HL-60 (cell line): ENCODE data around the gene TBC1D4.

Experiments used
- POLR2AphosphoS5 ChIP-seq: IDR thresholded peaks from 2 replicates; pipeline ENCODE4 v1.6.1; 2012; ENCODE audit warnings: low read depth
- TF ChIP-seq, protein P1 (sequence below): IDR thresholded peaks from one replicate; pipeline ENCODE4 v1.5.1; 2011; ENCODE audit warnings: low read length, control low read depth, inconsistent platforms; ENCODE audit not compliant: insufficient read depth
- TF ChIP-seq, protein P2 (sequence below): IDR thresholded peaks from 2 replicates; pipeline ENCODE4 v1.6.1; 2012; ENCODE audit warnings: low read depth; ENCODE audit not compliant: insufficient replicate concordance

DNA sequence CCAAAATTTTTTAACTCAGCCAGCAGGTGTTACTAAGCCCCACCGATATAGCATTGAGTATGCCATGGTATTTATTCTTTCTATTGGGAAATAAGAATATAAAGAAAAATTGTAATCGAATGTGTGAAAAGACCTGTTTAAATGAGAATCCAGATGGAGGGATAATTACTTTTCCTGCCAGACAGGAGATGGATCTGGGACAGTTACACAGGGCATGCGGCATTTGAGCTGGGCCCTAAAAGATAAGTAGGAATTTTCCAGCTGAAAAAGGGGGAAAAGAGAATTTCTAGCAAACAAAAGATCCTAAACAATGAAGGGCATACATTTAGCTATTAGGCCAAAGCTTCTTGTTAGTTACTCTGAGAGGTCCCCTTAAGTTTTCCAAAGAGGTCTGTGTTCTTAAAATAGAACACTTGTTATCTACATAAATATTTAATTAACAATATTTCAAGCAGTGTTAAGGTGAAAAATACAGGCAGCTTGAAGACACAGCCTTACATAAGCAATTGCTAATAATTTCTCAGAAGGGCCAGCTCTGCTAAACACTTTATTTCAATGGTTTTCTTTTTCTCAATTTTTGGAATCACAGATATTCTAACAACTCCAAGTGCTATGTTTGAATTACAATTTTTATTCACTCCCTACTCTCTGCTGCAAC, 63.7 kb downstream of the TBC1D4 start:
- TF ChIP-seq, protein P1, sequence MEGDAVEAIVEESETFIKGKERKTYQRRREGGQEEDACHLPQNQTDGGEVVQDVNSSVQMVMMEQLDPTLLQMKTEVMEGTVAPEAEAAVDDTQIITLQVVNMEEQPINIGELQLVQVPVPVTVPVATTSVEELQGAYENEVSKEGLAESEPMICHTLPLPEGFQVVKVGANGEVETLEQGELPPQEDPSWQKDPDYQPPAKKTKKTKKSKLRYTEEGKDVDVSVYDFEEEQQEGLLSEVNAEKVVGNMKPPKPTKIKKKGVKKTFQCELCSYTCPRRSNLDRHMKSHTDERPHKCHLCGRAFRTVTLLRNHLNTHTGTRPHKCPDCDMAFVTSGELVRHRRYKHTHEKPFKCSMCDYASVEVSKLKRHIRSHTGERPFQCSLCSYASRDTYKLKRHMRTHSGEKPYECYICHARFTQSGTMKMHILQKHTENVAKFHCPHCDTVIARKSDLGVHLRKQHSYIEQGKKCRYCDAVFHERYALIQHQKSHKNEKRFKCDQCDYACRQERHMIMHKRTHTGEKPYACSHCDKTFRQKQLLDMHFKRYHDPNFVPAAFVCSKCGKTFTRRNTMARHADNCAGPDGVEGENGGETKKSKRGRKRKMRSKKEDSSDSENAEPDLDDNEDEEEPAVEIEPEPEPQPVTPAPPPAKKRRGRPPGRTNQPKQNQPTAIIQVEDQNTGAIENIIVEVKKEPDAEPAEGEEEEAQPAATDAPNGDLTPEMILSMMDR: no peak
- TF ChIP-seq, protein P2, sequence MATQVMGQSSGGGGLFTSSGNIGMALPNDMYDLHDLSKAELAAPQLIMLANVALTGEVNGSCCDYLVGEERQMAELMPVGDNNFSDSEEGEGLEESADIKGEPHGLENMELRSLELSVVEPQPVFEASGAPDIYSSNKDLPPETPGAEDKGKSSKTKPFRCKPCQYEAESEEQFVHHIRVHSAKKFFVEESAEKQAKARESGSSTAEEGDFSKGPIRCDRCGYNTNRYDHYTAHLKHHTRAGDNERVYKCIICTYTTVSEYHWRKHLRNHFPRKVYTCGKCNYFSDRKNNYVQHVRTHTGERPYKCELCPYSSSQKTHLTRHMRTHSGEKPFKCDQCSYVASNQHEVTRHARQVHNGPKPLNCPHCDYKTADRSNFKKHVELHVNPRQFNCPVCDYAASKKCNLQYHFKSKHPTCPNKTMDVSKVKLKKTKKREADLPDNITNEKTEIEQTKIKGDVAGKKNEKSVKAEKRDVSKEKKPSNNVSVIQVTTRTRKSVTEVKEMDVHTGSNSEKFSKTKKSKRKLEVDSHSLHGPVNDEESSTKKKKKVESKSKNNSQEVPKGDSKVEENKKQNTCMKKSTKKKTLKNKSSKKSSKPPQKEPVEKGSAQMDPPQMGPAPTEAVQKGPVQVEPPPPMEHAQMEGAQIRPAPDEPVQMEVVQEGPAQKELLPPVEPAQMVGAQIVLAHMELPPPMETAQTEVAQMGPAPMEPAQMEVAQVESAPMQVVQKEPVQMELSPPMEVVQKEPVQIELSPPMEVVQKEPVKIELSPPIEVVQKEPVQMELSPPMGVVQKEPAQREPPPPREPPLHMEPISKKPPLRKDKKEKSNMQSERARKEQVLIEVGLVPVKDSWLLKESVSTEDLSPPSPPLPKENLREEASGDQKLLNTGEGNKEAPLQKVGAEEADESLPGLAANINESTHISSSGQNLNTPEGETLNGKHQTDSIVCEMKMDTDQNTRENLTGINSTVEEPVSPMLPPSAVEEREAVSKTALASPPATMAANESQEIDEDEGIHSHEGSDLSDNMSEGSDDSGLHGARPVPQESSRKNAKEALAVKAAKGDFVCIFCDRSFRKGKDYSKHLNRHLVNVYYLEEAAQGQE: no peak
- TF ChIP-seq POLR2AphosphoS5: no peak
